GM12891 (cell line): Measurements from ENCODE around the gene SLC30A3.

Source experiments
- POLR2A ChIP-seq: IDR thresholded peaks from 2 replicates; pipeline ENCODE4 v1.6.1; 2011; ENCODE audit warnings: low read depth, low read length, control low read depth
- POLR2AphosphoS5 ChIP-seq: IDR thresholded peaks from 2 replicates; pipeline ENCODE4 v1.6.1; 2011; ENCODE audit warnings: low read depth, low read length, control low read depth
- POU2F2 ChIP-seq: IDR thresholded peaks from 2 replicates; pipeline ENCODE4 v1.6.1; 2011; ENCODE audit warnings: low read depth, mild to moderate bottlenecking, control low read depth, low read length, moderate library complexity
- TAF1 ChIP-seq: IDR thresholded peaks from 2 replicates; pipeline ENCODE4 v1.6.1; 2011; ENCODE audit warnings: low read depth, low read length, control low read depth

DNA sequence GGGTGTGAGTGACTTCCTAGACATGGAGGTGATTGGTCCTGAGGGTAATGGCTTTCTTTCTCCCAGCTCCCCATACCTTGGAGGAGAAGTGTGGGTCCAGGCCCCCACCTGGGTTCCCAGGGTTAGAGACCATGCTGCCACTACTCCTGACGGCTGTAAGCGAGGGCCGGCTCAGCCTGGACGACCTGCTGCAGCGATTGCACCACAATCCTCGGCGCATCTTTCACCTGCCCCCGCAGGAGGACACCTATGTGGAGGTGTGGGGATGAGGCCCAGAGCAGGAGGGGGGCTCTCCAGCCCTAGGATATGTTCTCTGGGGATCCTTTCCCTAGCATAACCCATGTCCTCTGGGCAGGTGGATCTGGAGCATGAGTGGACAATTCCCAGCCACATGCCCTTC, 23.9 kb downstream of the SLC30A3 start:
- no peak for TF ChIP-seq POLR2A
- TF ChIP-seq TAF1: no peak
- no peak for TF ChIP-seq POU2F2
- no peak for TF ChIP-seq POLR2AphosphoS5
